Thyroid gland (tissue), 4 donors: ENCODE measurements around the gene NCKAP1.

Experiments used
- CTCF ChIP-seq, 6 experiments: fragments of 200-600 bp in 3 of 6; fragments of 450-650 bp in 3 of 6; sonication (generic) in 3 of 6; IDR thresholded peaks; one replicate each; pipeline ENCODE4 v1.5.1; 2016 to 2019; ENCODE audit warnings: antibody characterized with exemption in 6 of 6, mild to moderate bottlenecking in 2 of 6, inconsistent platforms in 1 of 6, moderate library complexity in 1 of 6
- POLR2A ChIP-seq, 2 donors: fragments of 450-650 bp; IDR thresholded peaks; one replicate each; pipeline ENCODE4 v1.6.1; 2017; ENCODE audit warnings: antibody characterized with exemption in 2 of 2, mild to moderate bottlenecking in 2 of 2, moderate library complexity in 1 of 2

DNA sequence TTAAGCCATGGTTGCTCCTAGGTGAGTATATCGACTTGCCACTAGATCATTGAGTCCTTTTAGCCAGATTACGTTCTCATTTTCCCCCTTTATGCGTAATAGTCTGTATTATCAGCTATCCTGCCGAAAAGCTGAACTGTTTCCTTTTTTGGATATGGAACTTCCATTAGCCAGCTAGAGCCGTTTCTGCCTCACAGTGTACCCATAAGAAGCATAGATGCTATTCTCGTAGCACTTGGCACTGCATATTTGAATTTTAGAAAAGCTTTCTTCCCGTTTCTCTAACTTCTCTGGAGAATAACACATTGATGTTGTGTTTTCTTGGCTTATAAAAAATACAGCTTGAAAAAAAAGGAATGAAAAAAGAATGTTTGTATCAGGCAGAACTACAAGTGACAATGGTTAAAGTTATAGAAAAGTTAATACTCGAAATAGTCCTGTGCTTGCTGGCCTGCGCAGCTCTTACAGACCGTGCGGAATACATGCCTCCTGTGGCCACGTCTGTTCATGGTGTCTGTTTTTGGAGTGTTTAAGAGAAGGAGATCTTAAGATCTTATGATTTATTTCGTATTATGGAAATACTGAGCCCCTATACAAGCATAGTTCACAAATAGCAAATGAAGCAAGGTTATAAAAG lies 41.0 kb upstream of the NCKAP1 start:
- TF ChIP-seq POLR2A (IDR thresholded peaks at IDR 0.05), result no peak
- TF ChIP-seq CTCF (IDR thresholded peaks at IDR 0.05), result no peak
